SK-N-SH treated with all-trans-retinoic acid at 6 μM for 48 hours (cell line): Measurements from ENCODE around the gene BLOC1S2.

Experiments
- ARNTL ChIP-seq: fragments of 450-650 bp; formaldehyde crosslinking; IDR thresholded peaks from 2 replicates; pipeline ENCODE4 v1.5.0; 2020; ENCODE audit warnings: low read depth, mild to moderate bottlenecking, moderate library complexity, borderline replicate concordance
- BACH2 ChIP-seq: fragments of 250-450 bp; sonication (Bioruptor Pico); IDR thresholded peaks from 2 replicates; pipeline ENCODE4 v1.9.0; 2021; ENCODE audit warnings: mild to moderate bottlenecking, borderline replicate concordance
- CREB5 ChIP-seq: fragments of 250-450 bp; sonication (Bioruptor Pico); IDR thresholded peaks from 2 replicates; pipeline ENCODE4 v1.5.1; 2020; ENCODE audit warnings: low read depth, mild to moderate bottlenecking, moderate library complexity
- CSDC2 ChIP-seq: fragments of 250-450 bp; sonication (Bioruptor Pico); IDR thresholded peaks from 2 replicates; pipeline ENCODE4 v1.5.0; 2020; ENCODE audit warnings: mild to moderate bottlenecking, moderate library complexity
- ESRRG ChIP-seq: fragments of 250-450 bp; sonication (Bioruptor Pico); IDR thresholded peaks from 2 replicates; pipeline ENCODE4 v1.6.1; 2021; ENCODE audit warnings: mild to moderate bottlenecking
- OSR1 ChIP-seq: fragments of 250-450 bp; sonication (Bioruptor Pico); IDR thresholded peaks from 2 replicates; pipeline ENCODE4 v1.8.0; 2022; ENCODE audit warnings: moderate library complexity, mild to moderate bottlenecking, inconsistent platforms
- PATZ1 ChIP-seq: fragments of 250-450 bp; sonication (Bioruptor Pico); IDR thresholded peaks from 2 replicates; pipeline ENCODE4 v1.8.0; 2020; ENCODE audit warnings: mild to moderate bottlenecking, moderate library complexity, borderline replicate concordance
- RARB ChIP-seq: fragments of 250-450 bp; sonication (Bioruptor Pico); IDR thresholded peaks from 2 replicates; pipeline ENCODE4 v1.8.0; 2021; ENCODE audit warnings: mild to moderate bottlenecking, moderate library complexity
- ZNF70 ChIP-seq: fragments of 450-650 bp; formaldehyde crosslinking; IDR thresholded peaks from 2 replicates; pipeline ENCODE4 v1.5.0; 2020; ENCODE audit warnings: mild to moderate bottlenecking, moderate library complexity
- ZNF8 ChIP-seq: fragments of 450-650 bp; formaldehyde crosslinking; IDR thresholded peaks from 2 replicates; pipeline ENCODE4 v1.5.0; 2020; ENCODE audit warnings: mild to moderate bottlenecking, moderate library complexity

DNA sequence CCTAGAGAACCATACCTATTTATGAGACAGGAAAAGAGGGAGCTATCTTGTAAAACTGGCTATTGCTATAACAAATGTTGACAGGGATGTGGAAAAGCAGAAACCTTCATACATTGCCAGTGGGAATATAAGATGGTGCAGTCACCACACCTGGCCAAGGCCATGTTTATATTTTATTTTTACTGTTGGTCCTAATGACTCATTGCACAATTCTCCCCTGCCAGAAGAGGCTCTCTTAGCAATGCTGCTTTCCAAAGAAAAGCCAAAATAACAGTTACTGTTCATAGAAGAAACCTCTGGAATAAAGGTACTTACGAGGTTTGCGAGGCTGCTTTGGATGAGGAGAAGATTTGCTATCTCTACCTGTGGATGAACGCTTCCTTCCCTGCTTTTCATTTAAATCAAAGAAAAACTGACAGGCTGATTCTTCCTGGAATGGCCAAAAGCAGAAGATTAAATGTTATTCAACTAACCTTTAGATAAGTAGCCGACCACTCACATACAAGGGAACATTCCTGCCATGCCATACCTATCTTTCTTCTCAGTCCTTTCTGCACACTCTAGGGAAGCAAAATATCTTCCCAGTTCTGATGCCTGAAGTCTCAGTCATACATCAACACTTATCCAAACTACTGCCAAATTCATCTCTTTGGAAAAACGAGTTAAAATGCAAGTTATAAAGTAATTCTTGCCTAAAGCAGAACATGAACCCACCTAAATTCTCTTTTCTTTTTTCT lies 40.8 kb downstream of the BLOC1S2 start:
- TF ChIP-seq BACH2: no peak
- TF ChIP-seq ESRRG (CRISPR knock-in tag): no peak
- TF ChIP-seq OSR1 (CRISPR knock-in tag): no peak
- TF ChIP-seq CREB5 (CRISPR knock-in tag): no peak
- no peak for TF ChIP-seq RARB (CRISPR knock-in tag)
- no peak for TF ChIP-seq ZNF70 (CRISPR knock-in tag)
- no peak for TF ChIP-seq ARNTL (CRISPR knock-in tag)
- TF ChIP-seq ZNF8 (CRISPR knock-in tag): no peak
- TF ChIP-seq PATZ1 (CRISPR knock-in tag): no peak
- TF ChIP-seq CSDC2 (CRISPR knock-in tag): no peak
